HG02938 (cell line): Measurements from ENCODE around the gene TMSB15C.
A peak's percentile ranks its signal among the peaks of the same experiment; 100 is the strongest.
"Not testable (repeated sequence)": the region's sequence is repeated elsewhere in the genome, so short reads cannot be mapped to it uniquely, and the experiment has no call there.

Source experiments
- ATAC-seq: cut with Tn5 transposase; IDR thresholded peaks from one replicate; pipeline ENCODE4 v1.9.1; 2021; ENCODE audit warnings: mild to moderate bottlenecking, moderate library complexity; ENCODE audit not compliant: unreplicated experiment

Gene TMSB15C

DNA sequence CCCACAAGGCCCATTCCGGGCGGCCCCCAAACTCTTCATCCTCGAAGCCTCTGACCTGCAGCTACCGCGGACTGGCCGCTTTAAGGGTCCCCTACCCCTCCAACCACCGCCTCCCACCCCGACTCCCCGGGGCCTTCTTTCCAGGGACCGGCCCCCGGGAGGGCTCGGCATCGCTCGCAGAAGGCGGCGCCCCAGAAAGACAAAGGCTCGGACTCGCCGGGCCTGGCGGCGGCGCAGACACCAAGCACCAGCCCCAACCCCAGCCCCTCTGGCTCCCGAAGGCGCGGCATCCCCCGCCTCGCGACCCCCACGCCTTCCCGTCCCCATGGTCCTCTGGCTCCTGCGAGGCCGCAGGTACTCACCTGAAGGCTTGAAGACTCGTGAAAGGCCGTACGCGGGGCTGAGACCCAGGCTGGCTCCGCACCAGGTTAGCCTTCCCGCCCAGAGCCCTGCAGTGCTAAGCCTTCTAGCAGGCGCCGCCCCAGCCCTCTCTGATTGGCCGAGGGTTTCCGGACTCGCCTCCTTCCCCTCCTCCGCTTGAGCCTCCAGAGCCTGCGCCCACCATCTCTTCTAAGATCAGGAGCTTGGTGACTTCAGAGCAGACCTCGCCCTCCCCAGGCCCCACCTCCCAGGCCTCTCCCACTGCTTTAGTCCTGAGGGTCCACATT lies at the start of gene TMSB15C:
Gene TMSB15C, minus strand, starts transcription at position 459 of the 668 bp plus-strand sequence.
- ATAC-seq, result peak; percentile 97

DNA sequence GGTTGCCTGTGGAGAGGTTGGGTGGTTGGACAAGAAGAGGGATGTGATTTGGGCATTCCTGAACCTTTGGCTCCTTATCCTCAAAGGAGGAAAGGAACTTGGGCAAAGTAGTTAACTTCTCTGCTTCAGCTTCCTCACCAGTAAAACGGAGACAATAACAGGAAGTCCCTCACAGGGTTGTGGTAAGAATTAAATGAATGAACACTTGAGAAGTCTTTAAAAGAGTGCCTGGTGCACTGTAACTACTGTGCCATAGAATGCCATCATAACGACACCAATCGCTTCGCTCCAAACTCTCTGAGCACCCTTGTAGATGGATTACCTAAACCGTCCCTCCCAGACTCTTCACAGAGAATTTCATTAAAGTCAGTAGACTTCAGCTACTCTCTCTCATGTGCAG lies 46.8 kb upstream of the TMSB15C start:
- ATAC-seq, result peak; percentile 60

DNA sequence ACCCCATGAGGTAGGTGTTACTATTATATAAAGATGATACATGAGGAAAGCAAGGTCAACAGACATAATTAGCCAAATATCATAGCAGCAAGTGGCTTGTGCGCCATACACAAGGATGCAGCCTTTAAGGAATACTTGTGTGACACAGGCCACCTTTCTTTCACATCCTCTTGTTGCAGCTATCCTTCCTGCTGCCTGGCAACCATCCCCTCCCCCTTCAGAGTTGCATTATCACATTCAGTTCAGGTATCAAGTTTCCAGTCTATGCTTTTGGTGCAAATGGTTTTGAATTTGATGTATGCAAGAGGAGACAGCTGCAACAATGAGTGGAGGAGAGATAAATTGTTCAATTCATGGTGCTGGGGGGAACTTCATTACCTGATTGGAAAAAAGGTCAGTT lies 42.7 kb upstream of the TMSB15C start:
- no peak for ATAC-seq

DNA sequence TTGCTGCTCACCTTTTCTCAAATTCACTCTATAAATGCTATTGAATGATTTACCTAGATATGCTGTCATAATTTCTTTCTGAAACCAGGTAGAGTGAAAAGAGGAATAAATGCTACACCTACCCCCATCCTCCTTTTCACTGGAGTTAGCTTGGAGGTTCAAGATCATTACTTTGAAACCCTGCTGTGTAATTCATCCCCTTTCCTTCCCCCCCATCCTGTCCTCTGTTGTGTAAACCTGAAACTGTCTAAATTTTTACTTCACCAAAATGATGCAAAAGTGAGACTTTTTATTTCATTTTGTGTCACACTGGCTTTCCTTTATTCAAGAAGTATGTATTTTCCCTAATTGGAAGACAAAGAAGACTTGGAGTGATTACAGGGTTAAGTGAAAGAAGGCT lies 41.7 kb upstream of the TMSB15C start:
- ATAC-seq, result no peak

DNA sequence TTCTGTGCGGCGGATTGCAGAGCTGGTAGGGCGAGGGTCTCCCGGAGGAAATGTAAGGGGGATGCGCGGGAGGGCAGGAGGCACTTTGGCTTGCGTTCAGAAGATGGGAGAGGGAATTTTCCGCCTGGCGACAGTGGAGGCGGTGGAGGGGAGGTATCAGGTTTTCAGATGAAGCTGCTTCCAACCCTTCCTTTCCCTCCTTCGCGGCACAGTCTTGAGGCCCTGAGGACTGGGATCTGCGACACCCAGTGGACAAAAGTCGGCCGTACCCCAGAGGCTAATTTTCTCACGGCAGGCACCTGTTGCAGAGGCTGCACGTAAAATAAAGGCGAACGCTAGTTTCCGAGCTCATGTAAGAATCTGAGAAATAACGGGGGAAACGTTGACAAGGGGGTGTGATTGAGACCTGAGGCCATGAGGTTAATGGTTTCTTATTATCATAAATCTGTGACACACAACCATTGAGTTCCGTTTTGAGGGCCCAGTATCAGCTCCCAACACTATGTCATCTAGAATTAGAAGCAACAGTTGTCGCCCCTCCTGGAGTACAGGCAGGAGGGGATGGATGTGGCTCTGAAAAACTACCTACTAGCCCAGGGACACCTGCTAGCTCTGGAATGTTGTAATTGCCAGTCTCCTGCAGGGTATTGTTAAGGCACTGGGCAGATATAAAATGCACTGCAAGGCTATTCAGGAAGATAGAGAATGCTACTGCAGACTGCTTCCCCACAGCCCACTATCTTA lies 37.4 kb upstream of the TMSB15C start:
- peak; percentile 38 for ATAC-seq

DNA sequence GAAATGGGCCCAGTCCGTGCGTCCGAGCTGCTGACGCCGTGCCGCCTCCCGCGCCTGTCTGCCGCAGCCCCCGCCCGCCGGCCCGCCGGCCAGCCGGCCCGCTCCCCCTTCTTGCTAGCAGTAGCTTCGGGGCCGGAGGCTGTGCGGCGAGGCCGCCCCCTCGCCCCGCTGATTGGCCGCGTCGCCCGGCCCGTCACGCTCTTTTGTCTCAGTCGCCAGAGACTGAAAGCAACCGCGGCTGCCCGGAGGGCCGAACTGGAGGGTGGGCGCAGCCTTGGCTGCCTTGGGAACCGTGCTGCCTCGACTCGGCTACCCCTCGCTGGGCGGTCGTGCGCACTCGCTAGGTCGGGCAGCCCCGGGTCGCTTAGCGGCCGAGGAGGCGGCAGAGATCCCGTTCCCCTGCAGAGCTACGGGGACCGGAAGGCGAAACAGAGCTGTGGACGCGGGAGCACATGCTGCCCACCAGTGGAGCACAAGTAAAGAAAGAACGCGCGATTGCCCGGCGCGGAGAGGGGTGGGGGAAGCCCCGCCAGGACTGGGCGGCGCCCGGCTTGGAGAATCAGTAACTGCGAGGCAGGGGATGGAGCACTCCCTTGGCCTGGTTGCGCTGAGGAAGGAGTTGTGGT lies 36.4 kb upstream of the TMSB15C start, which contains the start of gene ZCCHC18:
Gene ZCCHC18, plus strand, starts transcription at position 198 of the 626 bp plus-strand sequence. CDS start 1,589 bp downstream, outside the sequence.
- peak; percentile 66 for ATAC-seq

DNA sequence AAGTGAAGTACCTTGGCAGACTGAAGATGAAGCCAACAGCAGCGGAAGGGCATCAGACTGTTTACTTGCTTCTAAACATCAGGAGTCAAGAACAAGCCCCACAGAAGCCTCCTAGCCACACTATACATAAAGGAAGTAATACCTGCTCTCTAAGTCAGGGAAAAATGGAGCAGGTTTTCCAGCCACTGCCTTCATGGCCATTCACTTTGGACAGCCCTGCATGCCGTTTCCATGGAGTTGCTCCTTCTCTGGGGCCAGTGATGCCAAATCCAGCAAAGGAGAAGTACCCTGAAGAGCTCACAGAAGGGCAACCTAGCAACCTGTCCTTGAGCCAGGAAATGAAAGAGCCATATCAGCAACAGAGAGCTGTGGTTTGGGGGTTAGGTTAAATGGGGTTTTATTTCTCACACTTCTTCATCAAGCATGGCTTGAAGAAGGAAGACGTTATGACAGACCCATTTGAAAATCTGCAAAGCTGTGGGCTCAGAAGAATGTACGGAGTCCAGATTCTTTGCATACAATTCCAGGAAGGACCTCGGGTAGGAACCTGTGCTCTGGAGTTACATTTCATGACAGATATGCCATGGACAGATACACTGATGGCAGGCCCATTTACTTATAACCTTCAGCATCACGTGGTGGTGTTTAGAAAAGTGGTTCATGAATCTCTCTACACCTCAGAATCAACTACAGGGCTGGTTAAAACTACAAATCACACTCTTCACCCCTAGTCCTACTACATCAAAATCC lies 34.6 kb upstream of the TMSB15C start:
- peak; percentile 40 for ATAC-seq

DNA sequence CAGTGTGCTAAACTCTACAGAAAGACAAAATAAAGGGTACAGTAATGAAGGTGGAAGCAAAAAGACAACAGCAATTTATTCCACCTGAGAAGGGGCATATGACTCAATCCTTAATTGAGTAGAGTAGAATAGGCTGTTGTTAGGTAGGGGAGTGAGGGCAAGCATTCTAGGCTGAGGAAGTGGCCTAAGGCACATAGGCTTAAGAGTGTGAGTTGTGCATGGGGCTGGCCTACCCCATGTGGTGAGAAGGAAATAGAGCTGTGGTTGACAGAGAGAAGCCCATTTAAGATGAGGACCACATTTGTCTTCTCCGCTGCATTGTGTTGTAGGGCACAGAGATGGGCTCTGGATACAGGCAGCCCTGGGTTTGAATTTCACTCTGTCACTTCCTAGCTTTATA lies 32.9 kb upstream of the TMSB15C start:
- ATAC-seq, result no peak

DNA sequence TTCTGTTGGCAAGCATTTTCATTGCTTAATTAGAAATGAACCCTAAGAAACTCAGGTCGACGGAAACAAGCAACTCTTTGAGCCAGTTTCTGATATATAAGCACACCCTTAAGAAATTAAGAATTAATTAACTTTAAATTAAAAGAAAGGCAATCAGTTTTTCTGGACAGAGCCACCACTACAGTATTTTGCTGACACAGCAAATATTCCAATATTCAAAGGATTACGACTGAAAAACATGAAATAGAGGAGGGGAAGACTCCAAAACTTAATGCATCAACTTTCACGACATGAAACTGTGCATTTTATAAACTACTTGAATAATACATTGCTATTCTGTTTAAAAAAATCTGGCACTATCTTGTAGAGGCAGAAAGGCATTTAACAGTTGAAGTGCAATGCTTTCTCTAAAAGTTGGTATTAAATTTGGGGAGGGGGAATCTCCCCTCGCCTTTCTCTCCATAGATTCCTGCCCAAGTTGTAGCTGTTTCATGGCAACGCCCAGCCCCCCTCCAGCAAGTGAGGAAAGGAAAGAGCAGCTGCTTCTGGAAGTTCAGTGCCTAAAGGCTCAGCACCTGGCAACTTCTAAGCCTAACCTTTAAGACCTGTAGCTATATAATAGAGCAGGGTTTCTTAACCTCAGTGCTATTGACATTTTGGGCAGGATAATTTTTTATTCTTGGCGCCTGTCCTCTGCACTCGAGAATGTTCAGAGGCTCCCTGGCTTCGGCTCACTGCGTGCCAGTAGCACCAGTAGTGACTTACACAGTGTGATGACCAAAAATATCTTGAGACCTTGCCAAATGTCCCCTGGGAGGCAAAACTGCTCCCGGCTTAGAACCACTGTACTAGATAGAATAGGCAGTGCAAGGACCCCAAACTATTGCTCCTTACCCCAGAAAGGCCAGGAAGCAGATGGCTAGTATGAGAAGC lies 29.6 kb upstream of the TMSB15C start:
- no peak for ATAC-seq

DNA sequence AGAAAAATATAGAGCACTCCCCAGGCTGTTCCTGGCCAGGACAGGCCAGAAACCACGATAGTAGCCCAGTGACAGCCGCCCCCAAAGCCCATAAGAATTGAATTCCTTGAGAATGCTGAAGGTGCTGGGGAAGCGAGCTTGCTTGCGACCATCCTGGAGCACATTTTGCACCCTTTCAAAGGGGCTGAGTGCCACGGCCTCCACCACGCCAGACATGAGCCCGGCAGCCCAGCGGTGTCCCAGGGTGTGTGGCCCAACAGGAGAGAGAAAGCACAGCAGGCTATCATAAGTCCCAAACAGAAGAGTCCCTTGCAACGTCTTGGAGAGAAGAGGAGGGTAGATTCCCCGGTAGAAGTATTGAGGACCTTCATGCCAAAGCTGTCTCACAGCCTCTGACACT lies 28.6 kb upstream of the TMSB15C start:
- ATAC-seq, result no peak

DNA sequence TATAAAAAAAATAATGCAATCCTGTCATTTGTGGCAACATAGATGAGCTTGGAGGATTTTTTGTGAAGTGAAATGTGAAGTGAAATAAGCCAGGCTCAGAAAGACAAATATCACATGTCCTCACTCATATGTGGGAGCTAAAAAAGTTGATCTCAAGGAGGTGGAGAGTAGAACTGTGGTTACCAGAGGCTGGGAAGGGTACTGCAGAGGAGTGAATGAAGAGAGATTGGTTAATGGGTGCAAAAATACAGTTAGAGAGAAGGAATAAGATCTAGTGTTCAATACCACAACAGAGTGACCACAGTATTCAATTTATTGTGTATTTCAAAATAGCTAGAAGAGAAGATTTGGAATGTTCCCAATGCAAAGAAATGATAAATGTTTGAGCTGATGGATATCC lies 22.9 kb upstream of the TMSB15C start:
- ATAC-seq, result no peak

DNA sequence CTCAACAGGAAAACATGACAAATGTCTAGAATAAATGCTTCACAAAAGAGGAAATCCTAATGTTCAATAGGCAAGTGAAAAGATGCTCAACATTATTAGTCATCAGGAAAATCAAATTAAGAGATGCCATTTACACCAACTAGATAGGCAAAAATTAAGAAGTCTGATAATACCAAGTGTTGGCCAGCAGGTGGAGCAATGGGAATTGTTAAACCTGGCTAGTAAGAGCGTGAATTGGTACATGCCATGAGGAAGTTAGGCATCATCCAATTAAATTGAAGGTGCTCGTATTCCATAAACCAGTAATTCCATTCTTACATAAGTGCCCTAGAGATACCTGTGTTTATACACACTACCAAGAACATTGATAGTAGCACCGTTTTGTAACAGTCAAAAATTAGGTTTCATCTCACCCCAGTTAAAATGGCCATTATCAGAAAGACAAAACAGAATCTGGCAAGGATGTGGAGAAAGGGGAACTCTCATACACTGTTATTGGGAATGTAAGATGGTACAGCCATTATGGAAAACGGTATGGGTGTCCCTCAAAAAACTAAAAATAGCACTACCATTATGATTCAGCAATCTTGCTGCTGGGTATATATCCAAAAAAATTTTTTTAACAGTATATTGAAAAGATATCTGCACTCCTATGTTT lies 22.2 kb upstream of the TMSB15C start:
- ATAC-seq, result peak; percentile 76

DNA sequence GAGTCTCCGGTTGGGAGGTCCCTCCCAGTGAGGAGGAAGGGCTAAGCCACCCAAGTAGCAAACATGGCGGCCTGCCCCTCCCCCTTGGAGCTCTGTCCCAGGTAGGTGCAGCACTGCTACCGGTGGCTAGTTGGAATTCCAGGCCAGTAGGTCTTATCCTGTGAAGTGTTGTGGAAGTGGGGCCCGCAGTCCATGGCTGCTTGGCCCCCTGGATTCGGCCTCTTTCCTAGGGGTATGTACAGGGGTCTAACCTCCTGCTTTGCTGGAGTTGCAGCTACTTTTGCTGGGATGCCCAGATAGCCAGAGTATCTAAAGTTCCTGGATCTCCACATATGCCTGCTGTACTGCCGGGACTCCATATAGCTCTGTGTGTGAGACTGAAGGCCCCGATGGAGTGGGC lies 9.9 kb upstream of the TMSB15C start:
- no peak for ATAC-seq

DNA sequence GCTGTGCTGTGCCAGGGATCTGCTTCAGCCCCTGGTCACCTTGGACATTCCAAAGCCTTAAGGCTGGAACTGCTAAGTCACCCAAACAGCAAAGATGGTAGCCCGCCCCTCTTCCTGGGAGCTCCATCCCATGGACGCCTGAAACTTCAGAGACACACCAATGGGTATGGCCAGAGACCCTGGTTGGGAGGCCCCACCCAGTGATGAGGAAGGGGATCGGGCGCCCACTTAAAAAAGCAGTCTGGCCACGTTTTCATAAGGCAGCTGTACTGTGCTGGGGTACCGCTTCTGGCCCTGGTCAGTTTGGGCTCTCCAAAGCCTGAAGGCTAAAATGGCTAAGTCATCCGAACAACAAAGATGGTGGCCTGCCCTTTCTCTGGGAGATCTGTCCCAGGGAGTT lies 9.4 kb upstream of the TMSB15C start:
- no peak for ATAC-seq

DNA sequence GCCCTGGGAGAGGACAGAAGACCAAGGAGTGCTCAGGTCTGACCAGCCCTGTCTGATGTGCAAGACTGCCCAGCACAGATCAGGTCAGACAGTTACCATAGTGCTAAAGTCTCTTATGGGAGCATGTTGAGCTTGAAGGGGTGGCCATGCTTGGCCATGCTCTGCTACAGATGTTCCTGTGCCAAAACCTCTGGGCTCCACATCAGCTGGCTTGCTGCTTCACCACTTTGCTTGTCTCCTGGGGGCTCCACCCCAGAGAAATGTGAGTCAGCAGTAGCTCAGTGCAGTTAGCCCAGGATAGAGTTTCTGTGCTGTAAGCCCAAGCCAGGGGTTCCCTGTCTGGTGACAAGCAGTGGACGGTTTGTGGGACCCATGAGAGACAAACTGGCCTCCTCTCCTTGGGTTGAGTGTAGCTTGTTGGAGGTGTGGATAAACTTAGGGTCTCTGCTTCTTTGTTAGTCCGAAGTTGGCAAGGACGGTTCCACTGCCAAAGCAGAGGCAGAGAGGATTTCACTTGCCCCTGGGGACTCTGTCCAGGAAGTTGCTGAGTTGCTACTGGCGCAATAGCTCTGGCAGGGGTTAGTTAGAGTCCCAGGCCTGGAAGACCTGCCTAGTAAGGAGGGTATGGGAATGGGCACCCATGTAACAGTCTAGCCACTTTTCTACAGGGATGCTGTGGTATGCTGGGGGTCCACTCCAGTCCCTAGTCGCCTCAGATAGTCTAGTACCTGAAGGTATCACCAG lies 8.7 kb upstream of the TMSB15C start:
- no peak for ATAC-seq

DNA sequence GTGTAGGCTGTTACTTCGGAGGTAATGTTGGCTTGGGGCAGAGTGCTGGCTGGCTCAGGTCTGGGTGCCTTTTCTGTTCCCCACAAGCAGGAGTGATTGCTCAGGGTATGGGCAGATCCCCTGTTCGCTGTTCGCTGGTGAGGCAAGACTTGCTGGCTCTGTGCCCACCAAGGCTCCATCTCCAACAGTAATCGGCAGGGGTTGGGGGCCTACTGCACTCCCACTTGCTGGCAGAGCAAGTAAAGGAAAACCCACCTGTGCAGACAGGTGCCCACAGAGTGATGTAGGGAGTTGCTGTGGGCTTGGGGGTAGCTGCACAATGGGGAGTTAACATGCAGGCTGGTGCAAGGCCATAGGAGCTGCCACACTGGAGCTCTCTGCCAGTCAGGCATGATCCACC lies 8.0 kb upstream of the TMSB15C start:
- ATAC-seq, result no peak

DNA sequence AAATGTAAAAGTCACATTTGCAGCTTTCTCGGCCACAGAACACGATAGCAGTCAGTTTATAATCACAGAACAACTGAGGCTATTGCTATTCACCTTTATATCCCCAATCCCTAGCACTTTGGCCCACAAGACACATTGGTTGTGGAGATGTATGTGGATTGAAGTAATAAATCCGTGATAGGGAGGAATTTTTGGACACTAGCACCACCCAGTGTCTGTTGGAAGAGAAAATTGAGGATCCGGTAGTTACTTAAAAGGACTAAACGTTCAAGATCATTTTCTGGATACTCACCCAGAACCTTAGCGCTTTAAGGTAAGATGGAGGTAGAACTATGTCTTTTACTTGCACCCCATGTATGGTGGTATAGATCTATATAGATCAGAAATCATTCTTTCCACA lies 1.8 kb upstream of the TMSB15C start:
- not testable (repeated sequence) for ATAC-seq

DNA sequence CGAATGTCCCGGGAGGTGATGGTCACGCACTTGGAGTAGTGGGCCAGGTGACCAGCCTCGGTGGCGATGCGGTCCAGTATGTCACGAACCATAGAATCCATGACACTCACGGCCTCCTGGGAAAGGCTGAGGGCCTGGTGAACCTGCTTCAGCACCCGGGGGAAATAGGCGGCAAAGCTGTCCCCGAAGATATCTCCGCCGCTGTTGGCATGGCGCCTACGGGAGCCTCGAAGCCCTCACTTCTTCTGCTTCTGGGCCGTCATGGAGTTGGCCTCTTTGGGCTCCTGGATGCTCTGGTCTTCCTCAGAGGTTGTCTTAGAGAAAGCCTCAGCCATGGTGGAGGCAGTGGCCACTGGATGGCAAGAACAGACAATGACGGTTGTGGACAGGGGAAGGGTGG lies 13.4 kb downstream of the TMSB15C start:
- ATAC-seq, result not testable (repeated sequence)

DNA sequence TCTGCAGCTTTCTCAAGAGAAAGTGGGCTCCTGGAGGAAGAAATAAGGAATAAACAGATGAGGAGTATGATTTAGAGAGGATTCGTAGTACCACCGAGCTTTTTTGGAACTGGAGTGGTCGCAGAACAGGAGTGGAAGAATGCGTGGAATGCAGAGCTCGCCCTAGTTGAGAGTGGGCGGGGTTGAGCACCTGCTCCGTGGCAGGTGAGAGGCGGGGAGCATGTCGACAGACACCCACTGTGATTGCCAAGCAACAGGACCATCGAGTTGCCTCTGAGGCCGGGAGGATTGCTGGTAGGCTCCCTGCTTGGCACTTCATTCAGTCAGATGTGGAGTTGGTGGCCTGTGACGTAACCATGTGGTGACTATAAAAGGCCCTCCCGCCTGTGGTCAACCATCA lies 21.1 kb downstream of the TMSB15C start:
- not testable (repeated sequence) for ATAC-seq
